ENCODE results near the gene COA6.

- TF ChIP-seq CTCF (IDR thresholded peaks at IDR 0.05) (no peak), POLR2A (IDR thresholded peaks at IDR 0.05) (no peak)
These were observed 12.1 kb upstream of the COA6 start for GRCh38 chr1:234361102-234361603.

All from adrenal gland (tissue), 5 donors.